ENCODE results near the gene SLC3A2.
"Not testable (repeated sequence)": the region's sequence is repeated elsewhere in the genome, so short reads cannot be mapped to it uniquely, and the experiment has no call there.

Gene SLC3A2

GRCh38 chr11:62852523-62853188 is 28.0 kb upstream of the SLC3A2 start:
- no peak for DNase-seq

- peak; percentile 68 for DNase-seq
Measured at GRCh38 chr11:62853279-62853965, 27.3 kb upstream of the SLC3A2 start.

- DNase-seq = no peak
Measured at GRCh38 chr11:62854013-62854824, 26.5 kb upstream of the SLC3A2 start.

- no peak for DNase-seq
Measured at GRCh38 chr11:62854825-62855570, 25.7 kb upstream of the SLC3A2 start.

- DNase-seq = peak; percentile 99
Measured at GRCh38 chr11:62855571-62856332, 24.9 kb upstream of the SLC3A2 start.

GRCh38 chr11:62856333-62856895 is 24.3 kb upstream of the SLC3A2 start:
- DNase-seq = no peak

- DNase-seq = no peak
Measured at GRCh38 chr11:62857541-62857982, 23.1 kb upstream of the SLC3A2 start.

- DNase-seq = no peak
Measured at GRCh38 chr11:62858201-62858600, 22.5 kb upstream of the SLC3A2 start.

GRCh38 chr11:62859281-62859703 is 21.4 kb upstream of the SLC3A2 start:
- not testable (repeated sequence) for DNase-seq

GRCh38 chr11:62860835-62861563 is 19.7 kb upstream of the SLC3A2 start:
- no peak for DNase-seq

- DNase-seq = not testable (repeated sequence)
Measured at GRCh38 chr11:62861564-62862192, 19.0 kb upstream of the SLC3A2 start.

GRCh38 chr11:62863687-62864335 is 16.9 kb upstream of the SLC3A2 start:
- DNase-seq = no peak

- DNase-seq = no peak
Measured at GRCh38 chr11:62865635-62866034, 15.1 kb upstream of the SLC3A2 start.

GRCh38 chr11:62874851-62875250 is 5.8 kb upstream of the SLC3A2 start:
- DNase-seq = no peak

- no peak for DNase-seq
Measured at GRCh38 chr11:62875698-62876478, 4.8 kb upstream of the SLC3A2 start.

- DNase-seq = no peak
Measured at GRCh38 chr11:62876712-62877111, 4.0 kb upstream of the SLC3A2 start.

- DNase-seq = no peak
Measured at GRCh38 chr11:62879235-62879978, 1.3 kb upstream of the SLC3A2 start.

GRCh38 chr11:62880231-62880802 is 379 bp upstream of the SLC3A2 start:
- DNase-seq = no peak

Data from CD4-positive, alpha-beta T cell treated with Interleukin-12 subunit alpha and Interleukin-12 subunit beta, for 1 hour (primary cell).